Measurements from ENCODE around the gene KLHL7.
"Not testable (repeated sequence)": the region's sequence is repeated elsewhere in the genome, so short reads cannot be mapped to it uniquely, and the experiment has no call there.

KLHL7 gene

GRCh38 chr7:23184709-23185359, 79.2 kb downstream of the KLHL7 start:
- peak; percentile 5 for DNase-seq

- DNase-seq: no peak
Observed at GRCh38 chr7:23185980-23186379, 80.4 kb downstream of the KLHL7 start.

DNA sequence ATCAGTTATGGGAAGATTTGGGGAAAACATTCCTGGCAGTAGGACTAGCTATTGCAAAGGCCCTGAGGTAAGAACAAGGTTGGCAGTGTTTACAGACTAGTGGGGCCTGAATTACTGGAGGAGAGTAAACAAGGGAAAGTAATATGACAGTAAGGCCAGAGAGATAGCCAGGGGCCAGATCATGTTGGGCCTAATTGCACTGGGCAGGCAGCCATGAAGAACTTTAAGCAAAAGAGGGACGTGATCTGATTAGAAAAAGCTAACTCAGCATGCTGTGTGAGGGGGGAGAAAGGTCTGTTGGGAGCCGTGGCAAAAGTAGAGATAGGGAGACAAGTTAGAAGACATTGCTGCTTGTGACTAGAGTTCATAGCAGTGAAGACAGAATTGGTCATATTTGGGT, 85.4 kb downstream of the KLHL7 start:
- DNase-seq: peak; percentile 61

- DNase-seq: not testable (repeated sequence)
Observed at GRCh38 chr7:23193650-23194227, 88.2 kb downstream of the KLHL7 start.

GRCh38 chr7:23196306-23196705, 90.7 kb downstream of the KLHL7 start:
- no peak for DNase-seq

DNA sequence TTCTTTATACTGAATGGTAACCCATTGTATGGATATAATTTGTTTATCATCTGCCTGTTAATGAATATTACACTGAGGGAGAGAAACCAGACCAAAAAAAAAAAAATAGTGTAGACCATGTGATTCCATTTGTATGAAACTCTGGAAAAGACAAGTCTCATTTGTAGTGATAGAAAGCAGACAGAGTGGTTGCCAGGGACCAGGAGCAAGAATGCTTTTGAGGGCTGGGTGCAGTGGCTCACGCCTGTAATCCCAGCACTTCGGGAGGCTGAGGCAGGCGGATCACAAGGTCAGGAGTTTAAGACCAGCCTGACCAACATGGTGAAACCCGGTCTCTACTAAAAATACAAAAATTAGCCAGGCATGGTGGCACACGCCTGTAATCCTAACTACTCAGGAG, 92.2 kb downstream of the KLHL7 start:
- not testable (repeated sequence) for DNase-seq

- no peak for DNase-seq
Observed at GRCh38 chr7:23200331-23200730, 94.7 kb downstream of the KLHL7 start.

- DNase-seq: no peak
Observed at GRCh38 chr7:23204241-23204640, 98.7 kb downstream of the KLHL7 start.

DNA sequence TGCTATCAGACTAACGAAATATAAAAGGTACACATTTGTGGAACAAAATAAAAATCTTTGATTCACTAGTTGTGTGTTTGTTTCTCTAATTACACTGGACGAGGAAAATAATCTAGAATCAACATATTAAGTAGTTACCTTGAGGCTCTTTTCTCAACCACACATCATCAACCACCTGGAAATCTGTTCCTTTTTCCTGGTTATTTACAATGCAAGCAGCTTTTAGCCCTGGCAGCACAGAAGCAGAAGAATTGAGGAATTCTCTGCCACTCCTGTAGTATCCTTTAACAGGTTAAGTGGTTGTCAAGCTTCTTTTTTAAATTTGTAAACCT, 100.0 kb downstream of the KLHL7 start:
- DNase-seq: no peak

GRCh38 chr7:23205909-23206767, 100.6 kb downstream of the KLHL7 start:
- no peak for DNase-seq

DNA sequence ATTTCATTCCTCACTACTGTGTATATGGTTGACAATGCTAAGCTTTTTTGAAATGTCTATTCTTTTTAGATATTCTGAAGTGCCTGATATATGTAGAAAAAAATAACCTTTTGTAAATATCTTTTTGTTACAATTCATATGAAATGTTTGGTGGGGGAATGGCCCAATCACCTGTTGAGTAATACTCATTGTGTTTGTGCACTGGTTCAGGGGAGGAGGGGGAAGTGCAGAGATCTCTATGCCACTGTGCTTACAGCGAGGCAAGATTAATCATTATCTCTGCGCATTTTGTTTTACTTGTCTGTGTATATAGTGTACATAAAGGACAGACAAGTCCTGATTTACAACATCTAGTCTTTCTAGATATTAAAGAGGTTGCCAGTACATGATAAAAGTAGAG, 101.4 kb downstream of the KLHL7 start:
- no peak for DNase-seq

DNA sequence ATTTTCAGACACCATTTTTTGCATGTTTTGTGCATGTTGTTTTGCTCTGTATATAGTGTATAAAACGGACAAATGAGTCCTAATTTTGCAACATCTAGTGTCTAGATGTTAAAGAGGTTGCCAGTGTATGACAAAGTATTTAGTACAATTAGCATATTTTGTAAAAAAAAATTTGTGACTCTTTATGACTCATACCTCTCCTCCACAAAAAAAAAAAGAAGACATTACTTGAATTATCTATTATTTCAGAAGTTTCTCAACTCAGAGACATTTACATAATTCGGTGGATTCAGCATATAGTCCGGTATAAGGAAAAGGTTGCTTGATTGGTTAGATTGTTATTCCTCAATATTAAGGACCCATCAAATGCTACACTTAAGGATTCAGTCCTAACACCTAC, 102.3 kb downstream of the KLHL7 start:
- no peak for DNase-seq

GRCh38 chr7:23208316-23208715, 102.7 kb downstream of the KLHL7 start:
- no peak for DNase-seq

- DNase-seq: no peak
Observed at GRCh38 chr7:23210506-23210905, 104.9 kb downstream of the KLHL7 start.

DNA sequence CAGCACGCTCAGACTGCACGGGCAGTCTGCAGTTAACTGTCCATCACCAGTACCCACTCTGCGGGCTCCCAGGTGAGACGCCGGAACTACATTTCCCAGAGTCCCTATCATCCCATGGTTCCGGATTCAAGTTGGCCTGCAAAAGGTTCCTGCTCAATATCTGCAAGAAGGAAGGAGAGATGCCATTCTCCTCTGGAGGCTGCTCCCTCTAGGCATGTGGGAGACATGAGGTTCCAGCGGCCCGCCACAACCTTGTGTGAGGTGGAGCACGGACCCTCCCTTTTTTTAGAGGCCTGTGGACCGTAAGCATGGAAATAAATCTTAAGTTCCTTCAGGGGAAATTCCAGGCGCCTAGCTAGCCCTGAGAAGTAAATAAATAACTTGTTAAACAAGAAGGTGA, 106.0 kb downstream of the KLHL7 start:
- no peak for DNase-seq

GRCh38 chr7:23212395-23212794, 106.8 kb downstream of the KLHL7 start:
- DNase-seq: no peak

DNA sequence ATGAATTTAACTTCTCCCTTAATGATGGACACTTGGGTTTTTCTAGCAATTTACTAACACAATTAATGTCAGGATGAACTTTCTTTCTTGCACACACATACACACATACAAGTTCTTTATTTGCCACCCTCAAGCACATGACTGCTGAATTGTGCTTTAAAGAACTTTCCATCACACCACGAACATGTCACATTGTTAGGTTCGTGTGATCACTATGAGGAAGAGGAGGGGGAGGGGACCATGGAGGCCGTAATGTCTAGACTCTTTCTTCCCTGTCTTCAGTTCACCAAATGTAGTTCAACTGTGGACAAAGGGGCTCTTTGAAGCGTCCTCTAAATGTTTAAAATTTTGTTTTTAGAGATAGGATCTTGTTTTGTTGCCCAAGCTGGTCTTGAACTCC, 107.3 kb downstream of the KLHL7 start:
- no peak for DNase-seq

GRCh38 chr7:23213755-23214154, 108.2 kb downstream of the KLHL7 start:
- DNase-seq: no peak

DNA sequence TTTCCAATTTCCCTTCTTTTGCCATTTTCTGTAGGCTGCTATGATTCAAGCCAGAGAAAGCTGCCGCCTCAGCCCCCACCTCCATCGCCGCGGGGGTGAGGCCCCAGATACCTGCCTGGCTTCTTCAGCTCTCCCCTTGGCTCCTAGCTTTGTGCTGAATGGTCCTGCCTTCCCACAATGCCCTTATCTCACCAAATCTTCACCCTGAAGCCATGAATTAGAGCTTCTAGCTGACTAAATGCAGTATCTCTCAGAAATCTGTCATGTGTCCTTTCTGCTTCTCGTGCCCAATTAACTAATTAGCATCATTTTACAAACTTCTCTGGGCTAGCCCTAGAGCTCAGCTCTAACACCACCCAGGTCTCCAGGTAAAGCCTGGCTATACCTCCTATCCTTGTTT, 108.8 kb downstream of the KLHL7 start:
- no peak for DNase-seq

DNA sequence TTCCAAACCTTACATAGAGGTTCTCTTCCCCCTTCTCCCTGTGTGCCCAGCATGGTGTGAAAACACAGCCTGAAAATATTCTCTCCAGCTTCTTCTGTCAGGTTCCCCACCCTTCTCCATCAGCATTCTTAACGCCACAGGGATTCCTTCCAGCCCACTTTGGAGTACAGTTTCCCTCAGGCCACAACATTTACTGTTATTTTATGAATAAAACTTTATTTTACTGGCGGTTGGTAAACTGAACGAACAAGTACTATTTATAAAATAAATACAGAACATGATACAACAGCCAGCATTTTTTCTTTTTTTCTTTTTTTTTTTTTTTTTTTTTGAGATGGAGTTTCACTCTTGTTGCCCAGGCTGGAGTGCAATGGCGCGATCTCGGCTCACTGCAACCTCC, 109.4 kb downstream of the KLHL7 start:
- no peak for DNase-seq

GRCh38 chr7:23216021-23216420, 110.4 kb downstream of the KLHL7 start:
- no peak for DNase-seq

DNA sequence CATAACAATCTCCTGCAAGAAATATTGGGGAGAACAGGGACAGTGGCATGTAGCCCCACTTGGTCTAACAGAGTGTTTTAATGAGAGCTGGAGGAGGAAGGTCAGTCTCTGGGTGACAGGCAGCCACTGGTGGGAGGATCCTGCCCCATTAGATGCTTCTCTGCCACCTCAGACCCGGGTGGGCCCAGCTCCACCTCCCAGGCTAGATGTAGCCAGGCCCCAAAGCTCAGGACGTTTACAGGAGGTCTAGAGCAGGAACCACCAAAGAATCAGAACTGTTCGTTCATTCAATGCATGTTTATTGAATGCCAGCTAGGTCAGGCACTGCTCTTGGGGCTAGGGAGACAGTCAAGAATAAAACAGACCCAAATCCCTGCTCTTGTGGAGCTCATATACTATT, 112.6 kb downstream of the KLHL7 start:
- no peak for DNase-seq

- DNase-seq: no peak
Observed at GRCh38 chr7:23220690-23221305, 115.2 kb downstream of the KLHL7 start.
